NOMO-1 treated with dmso at 0.1 percent for 144 hours (cell line): Measurements from ENCODE around the gene IL1RAPL1.

Experiments
- DNase-seq: peaks from one replicate; lab custom pipeline; 2025; ENCODE audit not compliant: unreplicated experiment; lab: John Stamatoyannopoulos, UW

Gene IL1RAPL1

GRCh38 chrX:29852767-29853166 is 1265.5 kb downstream of the IL1RAPL1 start:
- no peak for DNase-seq

GRCh38 chrX:29858714-29859113 is 1271.5 kb downstream of the IL1RAPL1 start:
- no peak for DNase-seq

GRCh38 chrX:29862126-29862677 is 1275.0 kb downstream of the IL1RAPL1 start:
- DNase-seq, result no peak

GRCh38 chrX:29867971-29868370 is 1280.7 kb downstream of the IL1RAPL1 start:
- DNase-seq, result no peak

- no peak for DNase-seq
Measured at GRCh38 chrX:29869837-29870236, 1282.6 kb downstream of the IL1RAPL1 start.

- no peak for DNase-seq
Measured at GRCh38 chrX:29870608-29871007, 1283.4 kb downstream of the IL1RAPL1 start.

GRCh38 chrX:29872831-29873230 is 1285.6 kb downstream of the IL1RAPL1 start:
- DNase-seq, result no peak

GRCh38 chrX:29876733-29877132 is 1289.5 kb downstream of the IL1RAPL1 start:
- DNase-seq, result no peak

GRCh38 chrX:29880977-29881376 is 1293.7 kb downstream of the IL1RAPL1 start:
- no peak for DNase-seq

- DNase-seq, result no peak
Measured at GRCh38 chrX:29890004-29890403, 1302.8 kb downstream of the IL1RAPL1 start.

GRCh38 chrX:29890646-29891200 is 1303.5 kb downstream of the IL1RAPL1 start:
- DNase-seq, result no peak

- DNase-seq, result no peak
Measured at GRCh38 chrX:29902004-29902403, 1314.8 kb downstream of the IL1RAPL1 start.

GRCh38 chrX:29903360-29903759 is 1316.1 kb downstream of the IL1RAPL1 start:
- DNase-seq, result no peak

GRCh38 chrX:29911673-29912072 is 1324.4 kb downstream of the IL1RAPL1 start:
- DNase-seq, result no peak

- DNase-seq, result no peak
Measured at GRCh38 chrX:29913647-29914046, 1326.4 kb downstream of the IL1RAPL1 start.

GRCh38 chrX:29922607-29923006 is 1335.4 kb downstream of the IL1RAPL1 start:
- DNase-seq, result no peak

- no peak for DNase-seq
Measured at GRCh38 chrX:29926056-29926455, 1338.8 kb downstream of the IL1RAPL1 start.

- DNase-seq, result no peak
Measured at GRCh38 chrX:29926659-29927058, 1339.4 kb downstream of the IL1RAPL1 start.

GRCh38 chrX:29935455-29935854 is 1348.2 kb downstream of the IL1RAPL1 start:
- no peak for DNase-seq

- no peak for DNase-seq
Measured at GRCh38 chrX:29940750-29941149, 1353.5 kb downstream of the IL1RAPL1 start.

- DNase-seq, result no peak
Measured at GRCh38 chrX:29941287-29941686, 1354.0 kb downstream of the IL1RAPL1 start.

- DNase-seq, result no peak
Measured at GRCh38 chrX:29947225-29947624, 1360.0 kb downstream of the IL1RAPL1 start.

GRCh38 chrX:29948653-29949052 is 1361.4 kb downstream of the IL1RAPL1 start:
- DNase-seq, result no peak
